Esophagus mucosa (tissue), 1 donor: ENCODE data around the gene RBM38. TPM values are rescaled to one million over a fixed set of nuclear protein-coding genes. Genes with fewer than 3 reads are reported as not detected.

Experiments used
- ATAC-seq: fragments of 200-7000 bp; cut with Tn5 transposase; one replicate; pipeline ENCODE4 v1.9.1; 2020
- total RNA-seq: library from RNA; stranded (reverse); gene quantifications from one replicate; pipeline ENCODE4 v1.2.4, GENCODE V29; 2023
- donor health status: DM: yes; HTN: yes; CAD: no.

Gene RBM38
- total RNA-seq, 1 donor from 2014 or later: 12.3 TPM

GRCh38 chr20:57456116-57456515 is 64.9 kb downstream of the RBM38 start:
- no peak for ATAC-seq

- no peak for ATAC-seq
Observed at GRCh38 chr20:57457243-57458095, 66.3 kb downstream of the RBM38 start.

- no peak for ATAC-seq
Observed at GRCh38 chr20:57458400-57459160, 67.4 kb downstream of the RBM38 start.

Other genes starting within 250 kb of the RBM38 start
- 34.2 TPM for gene BMP7, start 124.8 kb upstream of the RBM38 start, total RNA-seq
- not detected for gene SPO11, start 61.6 kb upstream of the RBM38 start, total RNA-seq
- gene RAE1, start 40.1 kb upstream of the RBM38 start, total RNA-seq: 22.8 TPM
- gene CTCFL, start 133.7 kb downstream of the RBM38 start, total RNA-seq: not detected
- gene PCK1, start 169.7 kb downstream of the RBM38 start, total RNA-seq: 0.64 TPM
- 0.44 TPM for gene ZBP1, start 229.0 kb downstream of the RBM38 start, total RNA-seq